Fibroblast of skin of left quadriceps (primary cell): Measurements from ENCODE around the gene PALD1.

Experiments used
- DNase-seq, 2 experiments: peaks; one replicate each; pipeline ENCODE4 v3.0.0-alpha.2; 2013; ENCODE audit warnings: low read depth in 2 of 2

Gene PALD1

GRCh38 chr10:70504521-70505358 is 26.2 kb downstream of the PALD1 start:
- DNase-seq: no peak

- DNase-seq: no peak
Measured at GRCh38 chr10:70505908-70506307, 27.3 kb downstream of the PALD1 start.

- no peak for DNase-seq
Measured at GRCh38 chr10:70507966-70508365, 29.4 kb downstream of the PALD1 start.

GRCh38 chr10:70508912-70509756 is 30.6 kb downstream of the PALD1 start:
- DNase-seq: no peak

- no peak for DNase-seq
Measured at GRCh38 chr10:70509757-70510147, 31.2 kb downstream of the PALD1 start.

- DNase-seq: no peak
Measured at GRCh38 chr10:70510453-70510852, 31.9 kb downstream of the PALD1 start.

- DNase-seq: no peak
Measured at GRCh38 chr10:70510904-70511303, 32.3 kb downstream of the PALD1 start.

GRCh38 chr10:70512149-70512639 is 33.6 kb downstream of the PALD1 start:
- no peak for DNase-seq

GRCh38 chr10:70513848-70514309 is 35.3 kb downstream of the PALD1 start:
- no peak for DNase-seq

- no peak for DNase-seq
Measured at GRCh38 chr10:70514591-70514990, 36.0 kb downstream of the PALD1 start.

- DNase-seq: no peak
Measured at GRCh38 chr10:70515035-70515667, 36.6 kb downstream of the PALD1 start.

- no peak for DNase-seq
Measured at GRCh38 chr10:70518695-70519094, 40.1 kb downstream of the PALD1 start.

GRCh38 chr10:70523057-70523456 is 44.5 kb downstream of the PALD1 start:
- no peak for DNase-seq

- no peak for DNase-seq
Measured at GRCh38 chr10:70523549-70523948, 45.0 kb downstream of the PALD1 start.

- no peak for DNase-seq
Measured at GRCh38 chr10:70528314-70528713, 49.7 kb downstream of the PALD1 start.

- peak; percentile 18 to 24 for DNase-seq
Measured at GRCh38 chr10:70528741-70529362, 50.3 kb downstream of the PALD1 start.

- no peak for DNase-seq
Measured at GRCh38 chr10:70529848-70530247, 51.3 kb downstream of the PALD1 start.

- no peak for DNase-seq
Measured at GRCh38 chr10:70530315-70530714, 51.7 kb downstream of the PALD1 start.

GRCh38 chr10:70532554-70533188 is 54.1 kb downstream of the PALD1 start:
- no peak for DNase-seq

- no peak for DNase-seq
Measured at GRCh38 chr10:70533189-70533558, 54.6 kb downstream of the PALD1 start.

- DNase-seq: no peak
Measured at GRCh38 chr10:70534281-70534680, 55.7 kb downstream of the PALD1 start.
